WTC11 (cell line): ENCODE data around the gene DENND5A.
"Not testable (repeated sequence)": the region's sequence is repeated elsewhere in the genome, so short reads cannot be mapped to it uniquely, and the experiment has no call there.

Experiments
- ATF3 ChIP-seq: sonication (generic); formaldehyde crosslinking; conservative IDR thresholded peaks from 2 replicates; pipeline ENCODE4 v1.8.1; 2022; ENCODE audit warnings: mild to moderate bottlenecking, missing genetic modification reagents
- CREB1 ChIP-seq: sonication (generic); formaldehyde crosslinking; IDR thresholded peaks from 2 replicates; pipeline ENCODE4 v1.8.0; 2023; ENCODE audit warnings: mild to moderate bottlenecking, missing genetic modification reagents
- CTCF ChIP-seq: fragments of 200-600 bp; IDR thresholded peaks from 2 replicates; pipeline ENCODE4 v1.8.0; 2022; ENCODE audit warnings: antibody characterized with exemption
- FOXJ3 ChIP-seq: sonication (generic); formaldehyde crosslinking; IDR thresholded peaks from 2 replicates; pipeline ENCODE4 v1.9.0; 2021; ENCODE audit warnings: missing genetic modification reagents, mild to moderate bottlenecking, borderline replicate concordance
- FOXP4 ChIP-seq: sonication (generic); formaldehyde crosslinking; IDR thresholded peaks from 2 replicates; pipeline ENCODE4 v1.8.0; 2022; ENCODE audit warnings: mild to moderate bottlenecking, missing genetic modification reagents
- NR2C2 ChIP-seq: sonication (generic); formaldehyde crosslinking; IDR thresholded peaks from 2 replicates; pipeline ENCODE4 v1.8.0; 2022; ENCODE audit warnings: mild to moderate bottlenecking, missing genetic modification reagents
- USF1 ChIP-seq: sonication (generic); formaldehyde crosslinking; IDR thresholded peaks from 2 replicates; pipeline ENCODE4 v1.8.0; 2022; ENCODE audit warnings: mild to moderate bottlenecking, missing genetic modification reagents
- USF2 ChIP-seq: sonication (generic); formaldehyde crosslinking; IDR thresholded peaks from 2 replicates; pipeline ENCODE4 v1.8.1; 2023; ENCODE audit warnings: mild to moderate bottlenecking, missing genetic modification reagents, moderate library complexity
- ZNF232 ChIP-seq: sonication (generic); formaldehyde crosslinking; IDR thresholded peaks from 2 replicates; pipeline ENCODE4 v1.8.0; 2022; ENCODE audit warnings: mild to moderate bottlenecking, missing genetic modification reagents

GRCh38 chr11:9258279-9258678 is 6.9 kb downstream of the DENND5A start:
- TF ChIP-seq FOXP4 (CRISPR knock-in tag); CTCF; CREB1 (CRISPR knock-in tag); ATF3 (CRISPR knock-in tag); NR2C2; FOXJ3; ZNF232 (CRISPR knock-in tag); USF1 (CRISPR knock-in tag); USF2 (CRISPR knock-in tag): not testable (repeated sequence)
